Measurements from ENCODE around the gene C11orf68. TPM values are rescaled to one million over a fixed set of nuclear protein-coding genes. Genes with fewer than 3 reads are reported as not detected.

Gene C11orf68
- total and polyA plus RNA-seq, 9 of the 15 experiments (the other 6 are each of a cell fraction or from before 2014, with no cell fraction given), result 3.6 to 35.9 (median 12.8) TPM

DNA sequence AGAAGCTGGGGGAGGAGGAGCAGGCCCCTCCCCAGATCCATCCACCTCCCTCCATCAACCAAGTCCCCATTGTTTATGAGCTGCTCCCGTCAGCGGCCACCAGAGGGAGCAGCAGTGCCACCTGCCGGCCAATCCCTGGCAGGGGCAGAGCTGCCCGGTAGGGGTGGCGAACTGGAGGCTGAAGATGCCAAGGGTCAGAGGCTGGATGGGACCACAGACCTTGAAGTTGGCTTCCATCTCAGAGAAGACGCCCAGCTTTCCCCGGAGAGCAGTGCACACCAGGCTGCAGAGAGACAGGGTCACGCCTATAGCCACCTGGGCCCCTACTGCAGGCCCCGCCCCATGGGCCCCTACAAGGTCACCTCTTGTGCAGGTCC, 34.2 kb downstream of the C11orf68 start (continued):
- TF ChIP-seq NONO (IDR thresholded peaks at IDR 0.05; ENCODE audit: low read depth in 2 of 2, low read length in 1 of 2) (no peak), TAL1 (IDR thresholded peaks at IDR 0.05) (no peak), ELF4 (CRISPR knock-in tag; IDR thresholded peaks at IDR 0.05) (no peak), MEF2D (tag; conservative IDR thresholded peaks at IDR 0.05; ENCODE audit: low read depth) (no peak), IRF9 (tag; IDR thresholded peaks at IDR 0.05) (no peak), EP300 (IDR thresholded peaks at IDR 0.05; ENCODE audit: low read length) (no peak), PHF21A (IDR thresholded peaks at IDR 0.05; ENCODE audit: borderline replicate concordance, low read depth) (no peak), PHB (CRISPR knock-in tag; IDR thresholded peaks at IDR 0.05) (no peak), ZNF384 (IDR thresholded peaks at IDR 0.05; ENCODE audit: low read depth, low read length) (0 out of 2 replicates have a peak, but pooled peaks have one; percentile 13), COPS2 (conservative IDR thresholded peaks at IDR 0.05) (no peak), MBD1 (CRISPR knock-in tag; IDR thresholded peaks at IDR 0.05) (no peak), HNRNPL (IDR thresholded peaks at IDR 0.05; ENCODE audit: low read depth, low read length) (peak; percentile 91), ATF4 (CRISPR knock-in tag; IDR thresholded peaks at IDR 0.05) (no peak), ERF (CRISPR knock-in tag; IDR thresholded peaks at IDR 0.05) (0 out of 2 replicates have a peak, but pooled peaks have one; percentile 33), KLF16 (IDR thresholded peaks at IDR 0.05) (0 out of 2 replicates have a peak, but pooled peaks have one; percentile 49), DNMT1 (IDR thresholded peaks at IDR 0.05) (no peak)
- TF ChIP-seq, protein P1, sequence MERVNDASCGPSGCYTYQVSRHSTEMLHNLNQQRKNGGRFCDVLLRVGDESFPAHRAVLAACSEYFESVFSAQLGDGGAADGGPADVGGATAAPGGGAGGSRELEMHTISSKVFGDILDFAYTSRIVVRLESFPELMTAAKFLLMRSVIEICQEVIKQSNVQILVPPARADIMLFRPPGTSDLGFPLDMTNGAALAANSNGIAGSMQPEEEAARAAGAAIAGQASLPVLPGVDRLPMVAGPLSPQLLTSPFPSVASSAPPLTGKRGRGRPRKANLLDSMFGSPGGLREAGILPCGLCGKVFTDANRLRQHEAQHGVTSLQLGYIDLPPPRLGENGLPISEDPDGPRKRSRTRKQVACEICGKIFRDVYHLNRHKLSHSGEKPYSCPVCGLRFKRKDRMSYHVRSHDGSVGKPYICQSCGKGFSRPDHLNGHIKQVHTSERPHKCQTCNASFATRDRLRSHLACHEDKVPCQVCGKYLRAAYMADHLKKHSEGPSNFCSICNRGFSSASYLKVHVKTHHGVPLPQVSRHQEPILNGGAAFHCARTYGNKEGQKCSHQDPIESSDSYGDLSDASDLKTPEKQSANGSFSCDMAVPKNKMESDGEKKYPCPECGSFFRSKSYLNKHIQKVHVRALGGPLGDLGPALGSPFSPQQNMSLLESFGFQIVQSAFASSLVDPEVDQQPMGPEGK (CRISPR knock-in tag; IDR thresholded peaks at IDR 0.05; ENCODE audit: borderline replicate concordance), result no peak
- TF ChIP-seq, protein P2, sequence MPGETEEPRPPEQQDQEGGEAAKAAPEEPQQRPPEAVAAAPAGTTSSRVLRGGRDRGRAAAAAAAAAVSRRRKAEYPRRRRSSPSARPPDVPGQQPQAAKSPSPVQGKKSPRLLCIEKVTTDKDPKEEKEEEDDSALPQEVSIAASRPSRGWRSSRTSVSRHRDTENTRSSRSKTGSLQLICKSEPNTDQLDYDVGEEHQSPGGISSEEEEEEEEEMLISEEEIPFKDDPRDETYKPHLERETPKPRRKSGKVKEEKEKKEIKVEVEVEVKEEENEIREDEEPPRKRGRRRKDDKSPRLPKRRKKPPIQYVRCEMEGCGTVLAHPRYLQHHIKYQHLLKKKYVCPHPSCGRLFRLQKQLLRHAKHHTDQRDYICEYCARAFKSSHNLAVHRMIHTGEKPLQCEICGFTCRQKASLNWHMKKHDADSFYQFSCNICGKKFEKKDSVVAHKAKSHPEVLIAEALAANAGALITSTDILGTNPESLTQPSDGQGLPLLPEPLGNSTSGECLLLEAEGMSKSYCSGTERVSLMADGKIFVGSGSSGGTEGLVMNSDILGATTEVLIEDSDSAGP (CRISPR knock-in tag; IDR thresholded peaks at IDR 0.05), result no peak
- TF ChIP-seq, protein P3, sequence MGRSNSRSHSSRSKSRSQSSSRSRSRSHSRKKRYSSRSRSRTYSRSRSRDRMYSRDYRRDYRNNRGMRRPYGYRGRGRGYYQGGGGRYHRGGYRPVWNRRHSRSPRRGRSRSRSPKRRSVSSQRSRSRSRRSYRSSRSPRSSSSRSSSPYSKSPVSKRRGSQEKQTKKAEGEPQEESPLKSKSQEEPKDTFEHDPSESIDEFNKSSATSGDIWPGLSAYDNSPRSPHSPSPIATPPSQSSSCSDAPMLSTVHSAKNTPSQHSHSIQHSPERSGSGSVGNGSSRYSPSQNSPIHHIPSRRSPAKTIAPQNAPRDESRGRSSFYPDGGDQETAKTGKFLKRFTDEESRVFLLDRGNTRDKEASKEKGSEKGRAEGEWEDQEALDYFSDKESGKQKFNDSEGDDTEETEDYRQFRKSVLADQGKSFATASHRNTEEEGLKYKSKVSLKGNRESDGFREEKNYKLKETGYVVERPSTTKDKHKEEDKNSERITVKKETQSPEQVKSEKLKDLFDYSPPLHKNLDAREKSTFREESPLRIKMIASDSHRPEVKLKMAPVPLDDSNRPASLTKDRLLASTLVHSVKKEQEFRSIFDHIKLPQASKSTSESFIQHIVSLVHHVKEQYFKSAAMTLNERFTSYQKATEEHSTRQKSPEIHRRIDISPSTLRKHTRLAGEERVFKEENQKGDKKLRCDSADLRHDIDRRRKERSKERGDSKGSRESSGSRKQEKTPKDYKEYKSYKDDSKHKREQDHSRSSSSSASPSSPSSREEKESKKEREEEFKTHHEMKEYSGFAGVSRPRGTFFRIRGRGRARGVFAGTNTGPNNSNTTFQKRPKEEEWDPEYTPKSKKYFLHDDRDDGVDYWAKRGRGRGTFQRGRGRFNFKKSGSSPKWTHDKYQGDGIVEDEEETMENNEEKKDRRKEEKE (IDR thresholded peaks at IDR 0.05; ENCODE audit: borderline replicate concordance in 1 of 2, control insufficient read depth in 1 of 2, low read depth in 2 of 2, low read length in 1 of 2), result no peak
